ENCODE measurements around the gene LELP1.

LELP1 gene

DNA sequence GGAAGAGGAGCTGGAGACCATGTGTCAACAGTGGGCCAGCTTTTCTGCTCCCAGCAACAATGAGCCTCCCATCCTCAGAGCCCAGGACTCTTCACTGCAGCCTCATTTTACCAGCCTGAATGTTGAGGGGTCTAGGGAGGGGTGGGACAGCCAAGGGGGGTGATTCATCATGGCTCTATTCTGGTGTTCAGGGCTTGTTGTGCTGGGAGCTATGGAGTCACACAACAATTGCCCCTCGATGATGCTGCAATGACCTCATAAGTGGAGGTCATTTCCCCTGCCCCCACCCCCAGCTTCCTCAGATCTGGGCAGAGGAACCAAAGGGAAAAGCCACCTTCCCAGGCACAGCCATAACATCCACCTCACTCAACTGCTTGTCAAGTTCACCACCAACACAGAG lies at the start of gene LELP1:
TSS of gene LELP1 (plus strand) at position 301 of the 400 bp plus-strand sequence. CDS start 1,278 bp downstream, outside the sequence.
- H3K9me3 ChIP-seq (ENCODE audit: insufficient read depth, low read length, severe bottlenecking), result no peaks in the 10 kb centered on the region
- TF ChIP-seq, protein P1, sequence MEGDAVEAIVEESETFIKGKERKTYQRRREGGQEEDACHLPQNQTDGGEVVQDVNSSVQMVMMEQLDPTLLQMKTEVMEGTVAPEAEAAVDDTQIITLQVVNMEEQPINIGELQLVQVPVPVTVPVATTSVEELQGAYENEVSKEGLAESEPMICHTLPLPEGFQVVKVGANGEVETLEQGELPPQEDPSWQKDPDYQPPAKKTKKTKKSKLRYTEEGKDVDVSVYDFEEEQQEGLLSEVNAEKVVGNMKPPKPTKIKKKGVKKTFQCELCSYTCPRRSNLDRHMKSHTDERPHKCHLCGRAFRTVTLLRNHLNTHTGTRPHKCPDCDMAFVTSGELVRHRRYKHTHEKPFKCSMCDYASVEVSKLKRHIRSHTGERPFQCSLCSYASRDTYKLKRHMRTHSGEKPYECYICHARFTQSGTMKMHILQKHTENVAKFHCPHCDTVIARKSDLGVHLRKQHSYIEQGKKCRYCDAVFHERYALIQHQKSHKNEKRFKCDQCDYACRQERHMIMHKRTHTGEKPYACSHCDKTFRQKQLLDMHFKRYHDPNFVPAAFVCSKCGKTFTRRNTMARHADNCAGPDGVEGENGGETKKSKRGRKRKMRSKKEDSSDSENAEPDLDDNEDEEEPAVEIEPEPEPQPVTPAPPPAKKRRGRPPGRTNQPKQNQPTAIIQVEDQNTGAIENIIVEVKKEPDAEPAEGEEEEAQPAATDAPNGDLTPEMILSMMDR (IDR thresholded peaks at IDR 0.05; ENCODE audit: borderline replicate concordance, extremely low read depth, low read length, poor library complexity, severe bottlenecking), result no peak
- no peak for TF ChIP-seq EZH2 (IDR thresholded peaks at IDR 0.05; ENCODE audit: borderline replicate concordance, low read depth, low read length, severe bottlenecking)
- peaks cover 22% of the 10 kb centered on the region for H3K27me3 ChIP-seq (ENCODE audit: insufficient read depth, low read length, poor library complexity)

DNA sequence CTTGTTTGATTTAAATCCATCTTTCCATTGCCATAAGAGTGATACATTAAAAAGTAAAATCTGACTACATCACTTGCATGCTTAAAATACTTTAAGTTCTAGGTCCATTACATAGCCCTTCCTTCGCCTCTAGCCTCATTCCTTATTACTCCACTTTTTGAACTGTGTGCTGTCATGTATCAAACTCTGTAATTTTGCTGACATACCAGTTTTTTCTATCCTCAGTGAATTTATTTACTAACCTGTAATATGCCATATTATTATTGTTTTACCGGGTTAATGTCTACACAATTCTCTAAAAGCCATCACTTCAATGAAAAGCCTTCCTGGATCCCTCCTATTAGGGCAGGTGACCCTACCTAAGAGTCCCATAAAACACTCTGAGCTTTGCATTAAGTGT lies 47.7 kb upstream of the LELP1 start:
- Histone ChIP-seq H3K79me2 (ENCODE audit: insufficient read depth, low read length) (no peaks in the 10 kb centered on the region), H3K27me3 (ENCODE audit: insufficient read depth, low read length, poor library complexity) (peaks cover 7% of the 10 kb centered on the region), H3K27ac (ENCODE audit: low read length) (no peak overlapping the region), H3K4me3 (ENCODE audit: low read depth in 1 of 2, low read length in 2 of 2) (no peak overlapping the region), H2AFZ (ENCODE audit: low read depth, low read length) (no peak overlapping the region), H3K9me3 (ENCODE audit: insufficient read depth, low read length, severe bottlenecking) (peaks cover 7% of the 10 kb centered on the region), H4K20me1 (ENCODE audit: insufficient read depth, low read length) (no peaks in the 10 kb centered on the region), H3K4me2 (ENCODE audit: insufficient read depth, low read length) (no peak overlapping the region), H3K4me1 (ENCODE audit: insufficient read depth, low read length) (no peaks in the 10 kb centered on the region), H3K36me3 (ENCODE audit: insufficient read depth, low read length) (no peaks in the 10 kb centered on the region), H3K9ac (ENCODE audit: low read depth, low read length) (no peak overlapping the region)
- TF ChIP-seq, protein P1 (IDR thresholded peaks at IDR 0.05; ENCODE audit: borderline replicate concordance, extremely low read depth, low read length, poor library complexity, severe bottlenecking), result no peak
- TF ChIP-seq EZH2 (IDR thresholded peaks at IDR 0.05; ENCODE audit: borderline replicate concordance, low read depth, low read length, severe bottlenecking), result no peak
- DNase-seq, result no peak
- no peak for ATAC-seq (ENCODE audit: insufficient read depth, low read depth)

More for the DNA sequence above, at the start of gene LELP1:
- H3K4me2 ChIP-seq (ENCODE audit: insufficient read depth, low read length), result no peak within 1 kb of the TSS
- no peaks in the 10 kb centered on the region for H4K20me1 ChIP-seq (ENCODE audit: insufficient read depth, low read length)
- no peak for DNase-seq
- H3K27ac ChIP-seq (ENCODE audit: low read length), result no peak within 1 kb of the TSS
- H3K9ac ChIP-seq (ENCODE audit: low read depth, low read length), result no peak within 1 kb of the TSS
- H3K36me3 ChIP-seq (ENCODE audit: insufficient read depth, low read length), result no peaks in the 10 kb centered on the region
- H3K4me3 ChIP-seq (ENCODE audit: low read depth in 1 of 2, low read length in 2 of 2), result no peak within 1 kb of the TSS
- H3K79me2 ChIP-seq (ENCODE audit: insufficient read depth, low read length), result no peaks in the 10 kb centered on the region
- no peak within 1 kb of the TSS for H2AFZ ChIP-seq (ENCODE audit: low read depth, low read length)
- ATAC-seq (ENCODE audit: insufficient read depth, low read depth), result no peak
- no peaks in the 10 kb centered on the region for H3K4me1 ChIP-seq (ENCODE audit: insufficient read depth, low read length)

DNA sequence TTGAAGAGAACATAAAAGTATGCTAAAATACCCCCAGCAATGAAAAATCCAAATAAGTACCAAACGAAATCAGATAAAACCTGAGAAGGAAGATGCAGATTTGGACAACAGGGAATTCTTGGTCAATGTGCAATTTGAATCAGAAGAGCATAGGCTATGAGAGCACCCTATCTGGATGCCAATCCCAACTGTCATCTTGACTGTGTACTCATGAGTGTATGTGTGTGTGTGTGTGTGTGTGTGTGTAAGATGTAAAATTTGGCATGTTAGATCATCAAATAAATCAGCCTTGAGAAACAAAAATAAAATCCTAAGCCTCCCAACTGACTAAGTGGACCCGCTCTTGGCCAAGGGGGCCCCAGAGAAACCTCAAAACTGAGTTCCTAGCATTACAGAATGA lies 34.5 kb upstream of the LELP1 start:
- Histone ChIP-seq H3K79me2 (ENCODE audit: insufficient read depth, low read length) (no peaks in the 10 kb centered on the region), H3K36me3 (ENCODE audit: insufficient read depth, low read length) (no peaks in the 10 kb centered on the region), H3K9ac (ENCODE audit: low read depth, low read length) (no peak overlapping the region), H3K4me1 (ENCODE audit: insufficient read depth, low read length) (no peaks in the 10 kb centered on the region), H3K27ac (ENCODE audit: low read length) (no peak overlapping the region), H2AFZ (ENCODE audit: low read depth, low read length) (no peak overlapping the region), H4K20me1 (ENCODE audit: insufficient read depth, low read length) (no peaks in the 10 kb centered on the region), H3K4me2 (ENCODE audit: insufficient read depth, low read length) (no peak overlapping the region), H3K27me3 (ENCODE audit: insufficient read depth, low read length, poor library complexity) (peaks cover 14% of the 10 kb centered on the region), H3K9me3 (ENCODE audit: insufficient read depth, low read length, severe bottlenecking) (no peaks in the 10 kb centered on the region), H3K4me3 (ENCODE audit: low read depth in 1 of 2, low read length in 2 of 2) (no peak overlapping the region)
- TF ChIP-seq, protein P1 (IDR thresholded peaks at IDR 0.05; ENCODE audit: borderline replicate concordance, extremely low read depth, low read length, poor library complexity, severe bottlenecking), result no peak
- TF ChIP-seq EZH2 (IDR thresholded peaks at IDR 0.05; ENCODE audit: borderline replicate concordance, low read depth, low read length, severe bottlenecking), result no peak
- ATAC-seq (ENCODE audit: insufficient read depth, low read depth), result no peak
- no peak for DNase-seq

DNA sequence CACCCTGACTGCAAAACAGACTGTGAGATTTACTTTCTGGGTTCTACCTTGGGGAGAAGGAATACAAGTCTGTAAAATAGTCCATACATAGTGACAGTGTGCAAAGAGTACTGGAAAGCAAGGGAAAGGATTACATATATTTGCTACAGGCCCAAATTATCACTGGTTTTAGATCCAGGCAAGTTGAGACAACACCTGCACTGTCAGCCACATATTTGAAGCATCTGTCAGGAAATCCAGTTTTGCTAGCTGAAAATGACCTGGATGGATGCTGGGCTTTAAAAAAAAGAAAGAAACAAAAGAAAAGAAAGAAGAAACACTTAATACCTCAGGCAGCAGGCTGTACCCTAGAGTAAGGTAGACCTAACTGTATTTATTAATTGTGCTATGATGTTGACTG lies 28.6 kb upstream of the LELP1 start:
- H3K79me2 ChIP-seq (ENCODE audit: insufficient read depth, low read length), result no peaks in the 10 kb centered on the region
- H4K20me1 ChIP-seq (ENCODE audit: insufficient read depth, low read length), result no peaks in the 10 kb centered on the region
- no peak overlapping the region for H3K4me3 ChIP-seq (ENCODE audit: low read depth in 1 of 2, low read length in 2 of 2)
- TF ChIP-seq, protein P1 (IDR thresholded peaks at IDR 0.05; ENCODE audit: borderline replicate concordance, extremely low read depth, low read length, poor library complexity, severe bottlenecking), result no peak
- no peak for TF ChIP-seq EZH2 (IDR thresholded peaks at IDR 0.05; ENCODE audit: borderline replicate concordance, low read depth, low read length, severe bottlenecking)
- H2AFZ ChIP-seq (ENCODE audit: low read depth, low read length), result no peak overlapping the region
- H3K4me2 ChIP-seq (ENCODE audit: insufficient read depth, low read length), result no peak overlapping the region
- no peaks in the 10 kb centered on the region for H3K4me1 ChIP-seq (ENCODE audit: insufficient read depth, low read length)
- ATAC-seq (ENCODE audit: insufficient read depth, low read depth), result no peak
- H3K9me3 ChIP-seq (ENCODE audit: insufficient read depth, low read length, severe bottlenecking), result no peaks in the 10 kb centered on the region
- no peak overlapping the region for H3K9ac ChIP-seq (ENCODE audit: low read depth, low read length)
- no peak for DNase-seq
- no peaks in the 10 kb centered on the region for H3K36me3 ChIP-seq (ENCODE audit: insufficient read depth, low read length)
- H3K27me3 ChIP-seq (ENCODE audit: insufficient read depth, low read length, poor library complexity), result peaks cover 11% of the 10 kb centered on the region
- H3K27ac ChIP-seq (ENCODE audit: low read length), result no peak overlapping the region
